NCI-H1436 treated with DMSO at 0.1 percent for 48 hours (cell line): ENCODE data around the gene KIAA2012.

Experiments used
- DNase-seq: peaks from one replicate; lab custom pipeline; 2025; lab: John Stamatoyannopoulos, UW

KIAA2012 gene

GRCh38 chr2:202088777-202089176 lies 15.7 kb downstream of the KIAA2012 start:
- DNase-seq = no peak

- DNase-seq = no peak
Measured at GRCh38 chr2:202090530-202090929, 17.5 kb downstream of the KIAA2012 start.

- DNase-seq = no peak
Measured at GRCh38 chr2:202091476-202091875, 18.4 kb downstream of the KIAA2012 start.

- DNase-seq = no peak
Measured at GRCh38 chr2:202094426-202094986, 21.5 kb downstream of the KIAA2012 start.

GRCh38 chr2:202095235-202095634 lies 22.2 kb downstream of the KIAA2012 start:
- no peak for DNase-seq

GRCh38 chr2:202096736-202097135 lies 23.7 kb downstream of the KIAA2012 start:
- no peak for DNase-seq

GRCh38 chr2:202098291-202098690 lies 25.2 kb downstream of the KIAA2012 start:
- no peak for DNase-seq

GRCh38 chr2:202099515-202099914 lies 26.5 kb downstream of the KIAA2012 start:
- no peak for DNase-seq

GRCh38 chr2:202100176-202100575 lies 27.1 kb downstream of the KIAA2012 start:
- no peak for DNase-seq

GRCh38 chr2:202101026-202101579 lies 28.0 kb downstream of the KIAA2012 start:
- DNase-seq = no peak

GRCh38 chr2:202102425-202103000 lies 29.5 kb downstream of the KIAA2012 start:
- peak; percentile 51 for DNase-seq

- no peak for DNase-seq
Measured at GRCh38 chr2:202104286-202104870, 31.3 kb downstream of the KIAA2012 start.

- no peak for DNase-seq
Measured at GRCh38 chr2:202105025-202105424, 32.0 kb downstream of the KIAA2012 start.

- DNase-seq = no peak
Measured at GRCh38 chr2:202108345-202108744, 35.3 kb downstream of the KIAA2012 start.

- no peak for DNase-seq
Measured at GRCh38 chr2:202109139-202109736, 36.2 kb downstream of the KIAA2012 start.

- no peak for DNase-seq
Measured at GRCh38 chr2:202109737-202110184, 36.7 kb downstream of the KIAA2012 start.

GRCh38 chr2:202110491-202110890 lies 37.4 kb downstream of the KIAA2012 start:
- no peak for DNase-seq

- DNase-seq = no peak
Measured at GRCh38 chr2:202112041-202112440, 39.0 kb downstream of the KIAA2012 start.

GRCh38 chr2:202113571-202114142 lies 40.6 kb downstream of the KIAA2012 start:
- DNase-seq = no peak

GRCh38 chr2:202114291-202114690 lies 41.2 kb downstream of the KIAA2012 start:
- no peak for DNase-seq

- DNase-seq = no peak
Measured at GRCh38 chr2:202114795-202115194, 41.7 kb downstream of the KIAA2012 start.

GRCh38 chr2:202115479-202115971 lies 42.5 kb downstream of the KIAA2012 start:
- no peak for DNase-seq
